Kidney (tissue), 14 donors: Measurements from ENCODE around the gene TGFBR2. TPM values are rescaled to one million over a fixed set of nuclear protein-coding genes. Genes with fewer than 3 reads are reported as not detected.
A peak's percentile ranks its signal among the peaks of the same experiment; 100 is the strongest.

Experiments
- DNase-seq, 5 donors: peaks; one replicate each; pipeline ENCODE4 v3.0.0-alpha.2; 2013 to 2020
- FAIRE-seq: peaks from 2 replicates; lab custom pipeline; 2012; peaks lifted over from hg19 to GRCh38; lab: Jason Lieb, UNC
- H3K27ac ChIP-seq, 2 donors: one replicate each; pipeline ENCODE4 v1.7.0; 2013; ENCODE audit warnings: low read depth in 2 of 2, low read length in 2 of 2, inconsistent platforms in 1 of 2
- H3K27me3 ChIP-seq: one replicate; pipeline ENCODE4 v1.7.1; 2013; ENCODE audit warnings: low read length, inconsistent platforms; ENCODE audit not compliant: control insufficient read depth, insufficient read depth
- H3K36me3 ChIP-seq, 3 donors: one replicate each; pipeline versions ENCODE4 v1.7.0 to v1.7.1; 2013; ENCODE audit warnings: low read length in 3 of 3, control low read depth in 1 of 3, inconsistent platforms in 1 of 3; ENCODE audit not compliant: insufficient read depth in 3 of 3, control insufficient read depth in 2 of 3
- H3K4me1 ChIP-seq, 3 donors: one replicate each; pipeline versions ENCODE4 v1.7.0 to v1.7.1; 2013; ENCODE audit warnings: low read length in 3 of 3, inconsistent platforms in 1 of 3, low read depth in 1 of 3; ENCODE audit not compliant: control insufficient read depth in 2 of 3, insufficient read depth in 2 of 3
- H3K4me3 ChIP-seq, 3 donors: one replicate each; pipeline versions ENCODE4 v1.7.0 to v1.8.1; 2013; ENCODE audit warnings: low read length in 3 of 3, control low read depth in 1 of 3, inconsistent platforms in 1 of 3
- H3K9ac ChIP-seq, 3 donors: one replicate each; pipeline versions ENCODE4 v1.7.0 to v1.7.1; 2013; ENCODE audit warnings: low read length in 3 of 3, control low read depth in 1 of 3, inconsistent platforms in 1 of 3
- H3K9me3 ChIP-seq, 3 donors: one replicate each; pipeline versions ENCODE4 v1.7.0 to v1.7.1; 2013; ENCODE audit warnings: low read length in 3 of 3, control low read depth in 1 of 3, inconsistent platforms in 1 of 3; ENCODE audit not compliant: control insufficient read depth in 2 of 3, insufficient read depth in 1 of 3
- CTCF ChIP-seq: IDR thresholded peaks from 3 replicates; pipeline ENCODE4 v1.5.1; 2012; ENCODE audit warnings: mild to moderate bottlenecking, moderate library complexity, borderline replicate concordance; ENCODE audit not compliant: insufficient read depth; ENCODE audit errors: extremely low read depth
- intact Hi-C: fragments of 100-400 bp; cut with DNase I; formaldehyde crosslinking; loops from one replicate; pipeline ENCODE4 v1.11.1; 2022
- polyA plus RNA-seq: library from polyadenylated mRNA; stranded (reverse); fragments of 350-450 nt; fragmentation: Illumina TruSeq; extraction: RNeasy Lipid Tissue Mini Kit (QIAGEN cat#74804); gene quantifications from one replicate; pipeline ENCODE4 v1.2.3, GENCODE V29; 2014; ENCODE audit warnings: low read depth, low replicate concordance; ENCODE audit not compliant: insufficient read depth
- total RNA-seq: library from RNA; stranded (reverse); fragmentation: NEBNext Ultra II Directional; extraction: Animal tissue kit (Norgen Biotek cat#: 25700); gene quantifications from one replicate; pipeline ENCODE4 v1.2.1, GENCODE V29; 2021
- donor health status: control.
- donor health status: control.
- donor health status: control.
- donor health status: control.
- donor health status: control.
- donor health status: DM: yes; HTN: yes; CAD: no.
- donor health status: Normal renal cell carcinoma (clear cell type).

The TGFBR2 gene
- total and polyA plus RNA-seq, 2 donors from 2014 or later, result 81.8 to 243 TPM

DNA sequence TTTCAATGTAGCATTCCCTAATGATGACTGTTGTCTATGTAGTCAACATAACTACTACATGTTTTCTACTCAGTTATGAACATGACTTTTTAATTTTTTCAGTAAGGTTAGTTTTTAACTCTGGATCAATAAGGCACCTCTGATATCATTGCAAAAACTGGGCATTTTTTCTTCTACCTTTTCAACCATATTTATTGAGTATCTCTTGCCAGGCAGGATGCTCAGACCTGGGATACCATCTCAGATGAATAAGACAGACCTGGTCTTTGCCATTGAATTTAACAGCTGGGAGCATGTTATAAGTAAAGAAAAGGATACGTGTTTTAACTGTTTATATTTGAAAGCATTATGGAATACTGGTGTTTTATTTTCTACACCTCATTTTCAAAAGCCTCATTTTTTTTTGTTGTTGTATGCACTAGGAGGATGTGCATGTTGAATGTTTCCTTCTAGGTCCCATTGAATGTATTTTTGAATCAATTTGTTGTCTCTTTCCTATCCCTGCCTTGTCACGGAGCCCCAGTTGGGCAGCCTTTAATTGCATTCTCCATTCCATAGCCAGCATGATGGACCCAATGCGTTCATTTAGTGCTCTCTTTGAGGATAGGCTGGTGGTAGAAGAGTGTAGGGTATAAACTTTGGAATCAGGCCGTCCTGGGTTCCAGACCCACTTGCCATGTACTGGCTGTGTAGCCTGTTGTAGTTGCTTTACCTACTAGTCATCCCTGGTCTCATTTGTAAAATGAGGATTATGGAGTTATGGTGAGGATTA is 3.7 kb downstream of the TGFBR2 start:
- TF ChIP-seq CTCF, result no peak
- Histone ChIP-seq H3K36me3 (no peaks in the 10 kb centered on the region), H3K27ac (peak overlapping the region in 1 of 2 donors; percentile 67), H3K9me3 (no peaks in the 10 kb centered on the region), H3K4me1 (peaks cover 0 to 13% (median 0%) of the 10 kb centered on the region in 3 donors), H3K9ac (peak overlapping the region in 2 of 3 donors; percentile 4 to 22), H3K27me3 (no peaks in the 10 kb centered on the region), H3K4me3 (peak overlapping the region in 2 of 3 donors; percentile 24 to 36)
- no peak for DNase-seq
- intact Hi-C loops, result no loop called here
- no peak for FAIRE-seq

DNA sequence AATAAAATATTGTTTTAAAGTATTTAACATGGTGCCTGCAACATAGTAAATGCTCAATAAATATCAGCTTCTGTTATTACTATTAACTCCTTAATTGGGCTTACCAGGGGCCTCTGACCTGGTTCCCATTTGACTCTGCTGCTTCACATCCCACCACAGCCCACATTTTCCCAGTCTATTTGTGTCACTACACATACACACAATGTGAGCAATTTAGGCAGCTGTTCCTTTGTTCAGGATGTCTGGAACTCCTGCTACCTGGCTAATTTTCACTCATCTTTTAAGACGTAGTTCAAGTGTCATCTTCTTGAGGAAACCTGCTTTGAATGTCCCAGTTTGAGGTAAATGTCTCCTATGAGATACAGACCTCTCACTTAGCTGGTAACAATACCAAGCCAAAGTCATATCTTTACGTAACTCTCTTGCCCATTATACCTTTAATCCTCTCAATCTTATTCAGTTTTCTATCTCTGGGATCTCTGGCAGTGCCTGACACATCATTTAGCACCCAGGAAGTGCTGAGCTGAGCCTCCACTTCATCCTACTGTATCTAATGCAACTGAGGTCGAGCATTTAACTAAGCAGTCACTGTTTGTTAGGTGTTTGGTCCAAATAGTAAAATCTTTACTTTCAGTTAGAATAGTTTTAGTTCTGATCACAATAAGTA is 4.4 kb downstream of the TGFBR2 start:
- H3K27me3 ChIP-seq, result no peaks in the 10 kb centered on the region
- intact Hi-C loops, result no loop called here
- peaks cover 0 to 10% (median 0%) of the 10 kb centered on the region in 3 donors for H3K4me1 ChIP-seq
- DNase-seq (no peak), FAIRE-seq (no peak)
- H3K36me3 ChIP-seq, result no peaks in the 10 kb centered on the region
- TF ChIP-seq CTCF, result no peak
- H3K4me3 ChIP-seq, result no peak overlapping the region
- H3K9me3 ChIP-seq, result no peaks in the 10 kb centered on the region
- peak overlapping the region in 1 of 2 donors; percentile 6 for H3K27ac ChIP-seq
- H3K9ac ChIP-seq, result no peak overlapping the region

- FAIRE-seq (no peak), DNase-seq (no peak)
- Histone ChIP-seq H3K27ac (no peak overlapping the region), H3K9me3 (no peaks in the 10 kb centered on the region), H3K4me1 (peaks cover 0 to 10% (median 6%) of the 10 kb centered on the region in 3 donors), H3K27me3 (no peaks in the 10 kb centered on the region), H3K4me3 (peak overlapping the region in 2 of 3 donors; percentile 19 to 33), H3K36me3 (no peaks in the 10 kb centered on the region), H3K9ac (no peak overlapping the region)
- intact Hi-C loops, result no loop called here
- TF ChIP-seq CTCF, result no peak
These were observed 5.4 kb downstream of the TGFBR2 start for GRCh38 chr3:30611613-30612436.
